GM21381 (cell line): ENCODE results near the gene C1orf21.

ENCODE experiments used
- ATAC-seq: cut with Tn5 transposase; IDR thresholded peaks from one replicate; pipeline ENCODE4 v1.9.1; 2021; ENCODE audit warnings: mild to moderate bottlenecking, moderate library complexity; ENCODE audit not compliant: unreplicated experiment

C1orf21 gene

GRCh38 chr1:184647471-184647870 is 260.6 kb downstream of the C1orf21 start:
- ATAC-seq, result no peak

GRCh38 chr1:184648160-184648855 is 261.5 kb downstream of the C1orf21 start:
- no peak for ATAC-seq

GRCh38 chr1:184648856-184649201 is 262.0 kb downstream of the C1orf21 start:
- ATAC-seq, result no peak

GRCh38 chr1:184649451-184649888 is 262.6 kb downstream of the C1orf21 start:
- ATAC-seq, result peak; percentile 85

- ATAC-seq, result no peak
These were observed 263.5 kb downstream of the C1orf21 start for GRCh38 chr1:184650177-184650866.

GRCh38 chr1:184655185-184655584 is 268.4 kb downstream of the C1orf21 start:
- ATAC-seq, result no peak

GRCh38 chr1:184656221-184656620 is 269.4 kb downstream of the C1orf21 start:
- ATAC-seq, result no peak

- no peak for ATAC-seq
These were observed 271.2 kb downstream of the C1orf21 start for GRCh38 chr1:184658055-184658454.

GRCh38 chr1:184660462-184661191 is 273.8 kb downstream of the C1orf21 start:
- no peak for ATAC-seq

- ATAC-seq, result no peak
These were observed 275.0 kb downstream of the C1orf21 start for GRCh38 chr1:184661801-184662200.

- ATAC-seq, result peak; percentile 65
These were observed 277.3 kb downstream of the C1orf21 start for GRCh38 chr1:184664042-184664660.

- ATAC-seq, result no peak
These were observed 277.8 kb downstream of the C1orf21 start for GRCh38 chr1:184664661-184665060.

- ATAC-seq, result no peak
These were observed 278.5 kb downstream of the C1orf21 start for GRCh38 chr1:184665360-184665759.

- no peak for ATAC-seq
These were observed 282.6 kb downstream of the C1orf21 start for GRCh38 chr1:184669391-184669790.

GRCh38 chr1:184672013-184672726 is 285.3 kb downstream of the C1orf21 start:
- ATAC-seq, result no peak

- ATAC-seq, result no peak
These were observed 286.5 kb downstream of the C1orf21 start for GRCh38 chr1:184673305-184673704.

GRCh38 chr1:184677344-184677743 is 290.5 kb downstream of the C1orf21 start:
- no peak for ATAC-seq
